ENCODE results near the gene ERLIN1. TPM values are rescaled to one million over a fixed set of nuclear protein-coding genes. Genes with fewer than 3 reads are reported as not detected.

ERLIN1 gene
- total and polyA plus RNA-seq, 2 experiments from 2014 or later, result 7.2 to 20.4 TPM

GRCh38 chr10:100143756-100144155, 42.1 kb downstream of the ERLIN1 start:
- DNase-seq (ENCODE audit: low spot score) (no peak), ATAC-seq (no peak)
- no peaks in the 10 kb centered on the region for H3K79me2 ChIP-seq (replicated peaks; ENCODE audit: insufficient read depth)
- no peaks in the 10 kb centered on the region for H3K27me3 ChIP-seq (ENCODE audit: insufficient read depth)
- Mint-ChIP-seq H3K36me3 (ENCODE audit: low read depth) (no peaks in the 10 kb centered on the region), H3K4me1 (peaks cover 4% of the 10 kb centered on the region; the same call in 2 of the 3 replicates), H3K27ac (no peak overlapping the region), H3K27me3 (ENCODE audit: insufficient read depth, low read depth, poor library complexity) (peaks cover 3% of the 10 kb centered on the region), H3K4me3 (no peak overlapping the region), H3K9me3 (no peaks in the 10 kb centered on the region; the same call in 2 of the 3 replicates)
- H2AFZ ChIP-seq, result no peak overlapping the region; the same call in 1 of the 2 replicates
- no peaks in the 10 kb centered on the region for H4K20me1 ChIP-seq (replicated peaks; ENCODE audit: insufficient read depth)
- no peak overlapping the region for H3K4me3 ChIP-seq
- TF ChIP-seq, protein P1, sequence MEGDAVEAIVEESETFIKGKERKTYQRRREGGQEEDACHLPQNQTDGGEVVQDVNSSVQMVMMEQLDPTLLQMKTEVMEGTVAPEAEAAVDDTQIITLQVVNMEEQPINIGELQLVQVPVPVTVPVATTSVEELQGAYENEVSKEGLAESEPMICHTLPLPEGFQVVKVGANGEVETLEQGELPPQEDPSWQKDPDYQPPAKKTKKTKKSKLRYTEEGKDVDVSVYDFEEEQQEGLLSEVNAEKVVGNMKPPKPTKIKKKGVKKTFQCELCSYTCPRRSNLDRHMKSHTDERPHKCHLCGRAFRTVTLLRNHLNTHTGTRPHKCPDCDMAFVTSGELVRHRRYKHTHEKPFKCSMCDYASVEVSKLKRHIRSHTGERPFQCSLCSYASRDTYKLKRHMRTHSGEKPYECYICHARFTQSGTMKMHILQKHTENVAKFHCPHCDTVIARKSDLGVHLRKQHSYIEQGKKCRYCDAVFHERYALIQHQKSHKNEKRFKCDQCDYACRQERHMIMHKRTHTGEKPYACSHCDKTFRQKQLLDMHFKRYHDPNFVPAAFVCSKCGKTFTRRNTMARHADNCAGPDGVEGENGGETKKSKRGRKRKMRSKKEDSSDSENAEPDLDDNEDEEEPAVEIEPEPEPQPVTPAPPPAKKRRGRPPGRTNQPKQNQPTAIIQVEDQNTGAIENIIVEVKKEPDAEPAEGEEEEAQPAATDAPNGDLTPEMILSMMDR (conservative IDR thresholded peaks at IDR 0.05; ENCODE audit: low read depth in 2 of 2), result no peak
- TF ChIP-seq JUNB (IDR thresholded peaks at IDR 0.05; ENCODE audit: unreplicated experiment) (no peak), CREB1 (CRISPR knock-in tag; IDR thresholded peaks at IDR 0.05; ENCODE audit: low read depth) (no peak), NANOG (IDR thresholded peaks at IDR 0.05; ENCODE audit: borderline replicate concordance) (no peak), STAT1 (IDR thresholded peaks at IDR 0.05; ENCODE audit: unreplicated experiment) (no peak), ETS1 (IDR thresholded peaks at IDR 0.05) (no peak), REST (IDR thresholded peaks at IDR 0.05; ENCODE audit: unreplicated experiment) (no peak), ZNF114 (CRISPR knock-in tag; IDR thresholded peaks at IDR 0.05) (no peak)
- H3K27ac ChIP-seq (ENCODE audit: low read depth), result no peak overlapping the region
- 0 out of 2 replicates have a peak, but pooled peaks cover 4% of the 10 kb centered on the region for H3K9me2 ChIP-seq (ENCODE audit: insufficient read depth)
- H3K36me3 ChIP-seq (ENCODE audit: insufficient read depth), result no peaks in the 10 kb centered on the region
- no peaks in the 10 kb centered on the region for H3F3A ChIP-seq (replicated peaks; ENCODE audit: low read depth)
- no peak overlapping the region for H3K4me2 ChIP-seq
- no peaks in the 10 kb centered on the region for H3K4me1 ChIP-seq (ENCODE audit: insufficient read depth)

GRCh38 chr10:100141446-100142087, 44.3 kb downstream of the ERLIN1 start:
- no peaks in the 10 kb centered on the region for H3K36me3 ChIP-seq (ENCODE audit: insufficient read depth)
- no peaks in the 10 kb centered on the region for H4K20me1 ChIP-seq (replicated peaks; ENCODE audit: insufficient read depth)
- H3K27me3 Mint-ChIP-seq (ENCODE audit: insufficient read depth, low read depth, poor library complexity), result peaks cover 3% of the 10 kb centered on the region
- ATAC-seq (no peak), DNase-seq (ENCODE audit: low spot score) (no peak)
- H3F3A ChIP-seq (replicated peaks; ENCODE audit: low read depth), result no peaks in the 10 kb centered on the region
- no peaks in the 10 kb centered on the region for H3K4me1 ChIP-seq (ENCODE audit: insufficient read depth)
- no peaks in the 10 kb centered on the region; the same call in 2 of the 3 replicates for H3K9me3 Mint-ChIP-seq
- H3K4me1 Mint-ChIP-seq, result no peaks in the 10 kb centered on the region
- no peak overlapping the region for H3K4me3 ChIP-seq
- no peak overlapping the region for H3K4me3 Mint-ChIP-seq
- H2AFZ ChIP-seq, result no peak overlapping the region
- no peaks in the 10 kb centered on the region for H3K27me3 ChIP-seq (ENCODE audit: insufficient read depth)
- no peak overlapping the region for H3K27ac Mint-ChIP-seq
- no peak overlapping the region for H3K27ac ChIP-seq (ENCODE audit: low read depth)
- H3K36me3 Mint-ChIP-seq (ENCODE audit: low read depth), result no peaks in the 10 kb centered on the region
- no peaks in the 10 kb centered on the region for H3K79me2 ChIP-seq (replicated peaks; ENCODE audit: insufficient read depth)
- 0 out of 2 replicates have a peak, but pooled peaks cover 4% of the 10 kb centered on the region for H3K9me2 ChIP-seq (ENCODE audit: insufficient read depth)
- H3K4me2 ChIP-seq, result no peak overlapping the region
- TF ChIP-seq EZH2phosphoT487 (IDR thresholded peaks at IDR 0.05; ENCODE audit: unreplicated experiment), result no peak
- TF ChIP-seq JUNB (IDR thresholded peaks at IDR 0.05; ENCODE audit: unreplicated experiment), result no peak
- TF ChIP-seq ZNF331 (CRISPR knock-in tag; IDR thresholded peaks at IDR 0.05; ENCODE audit: low read depth), result no peak
- TF ChIP-seq POLR2AphosphoS5 (IDR thresholded peaks at IDR 0.05; ENCODE audit: low read depth), result no peak
- TF ChIP-seq REST (IDR thresholded peaks at IDR 0.05; ENCODE audit: unreplicated experiment), result no peak
- no peak for TF ChIP-seq CREB1 (CRISPR knock-in tag; IDR thresholded peaks at IDR 0.05; ENCODE audit: low read depth)
- TF ChIP-seq ETS1 (IDR thresholded peaks at IDR 0.05), result no peak
